GM23248 (cell line): ENCODE data around the gene SBK3.

ENCODE experiments used
- EZH2 ChIP-seq: fragments of 200-600 bp; sonication (generic); IDR thresholded peaks from 2 replicates; pipeline ENCODE4 v1.6.1; 2018; ENCODE audit warnings: antibody characterized with exemption, mild to moderate bottlenecking; ENCODE audit not compliant: insufficient read depth, poor library complexity, severe bottlenecking
- EZH2phosphoT487 ChIP-seq: fragments of 200-600 bp; sonication (generic); IDR thresholded peaks from 2 replicates; pipeline ENCODE4 v1.6.1; 2018; ENCODE audit warnings: antibody characterized with exemption, moderate library complexity, mild to moderate bottlenecking, low read depth; ENCODE audit not compliant: insufficient read depth

DNA sequence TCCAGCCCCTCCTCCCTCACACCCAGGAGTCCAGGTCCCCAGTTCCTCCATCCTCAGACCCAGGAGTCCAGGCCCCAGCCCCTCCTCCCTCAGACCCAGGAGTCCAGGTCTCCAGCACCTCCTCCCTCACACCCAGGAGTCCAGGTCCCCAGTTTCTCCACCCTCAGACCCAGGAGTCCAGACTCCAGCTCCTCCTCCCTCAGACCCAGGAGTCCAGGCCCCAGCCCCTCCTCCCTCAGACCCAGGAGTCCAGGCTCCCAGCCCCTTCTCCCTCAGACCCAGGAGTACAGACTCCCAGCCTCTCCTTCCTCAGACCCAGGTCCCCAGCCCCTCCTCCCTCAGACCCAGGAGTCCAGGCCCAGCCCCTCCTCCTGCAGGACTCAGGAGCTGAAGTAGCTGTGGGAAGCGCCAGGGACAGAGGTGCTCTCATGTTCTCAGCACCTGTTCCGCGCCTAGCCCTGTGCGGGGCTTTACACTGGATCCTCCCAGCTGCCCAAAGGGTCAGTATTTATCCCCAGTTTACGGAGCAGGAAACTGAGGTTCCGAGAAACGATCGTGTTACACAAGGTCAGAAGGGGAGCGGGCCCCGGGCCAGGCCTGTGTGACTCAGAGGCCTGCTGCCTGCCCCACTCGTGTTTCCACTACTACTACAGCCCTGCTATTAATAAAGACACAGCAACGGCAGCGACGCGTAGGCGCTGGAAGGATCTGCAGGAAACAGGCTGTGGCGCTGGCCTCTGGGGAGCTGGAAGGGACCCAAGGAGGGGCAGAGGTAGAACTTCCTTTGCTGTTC, 1.7 kb upstream of the SBK3 start:
- TF ChIP-seq EZH2 (no peak), EZH2phosphoT487 (no peak)
